ENCODE data around the gene CDCA4. TPM values are rescaled to one million over a fixed set of nuclear protein-coding genes. Genes with fewer than 3 reads are reported as not detected.

The CDCA4 gene
- polyA plus RNA-seq, 4 donors, result 18.3 to 22.4 (median 21.1) TPM

GRCh38 chr14:104978746-104979691 is 41.9 kb downstream of the CDCA4 start:
- no peak for DNase-seq (ENCODE audit: low read depth in 4 of 4, low spot score in 3 of 4)

DNA sequence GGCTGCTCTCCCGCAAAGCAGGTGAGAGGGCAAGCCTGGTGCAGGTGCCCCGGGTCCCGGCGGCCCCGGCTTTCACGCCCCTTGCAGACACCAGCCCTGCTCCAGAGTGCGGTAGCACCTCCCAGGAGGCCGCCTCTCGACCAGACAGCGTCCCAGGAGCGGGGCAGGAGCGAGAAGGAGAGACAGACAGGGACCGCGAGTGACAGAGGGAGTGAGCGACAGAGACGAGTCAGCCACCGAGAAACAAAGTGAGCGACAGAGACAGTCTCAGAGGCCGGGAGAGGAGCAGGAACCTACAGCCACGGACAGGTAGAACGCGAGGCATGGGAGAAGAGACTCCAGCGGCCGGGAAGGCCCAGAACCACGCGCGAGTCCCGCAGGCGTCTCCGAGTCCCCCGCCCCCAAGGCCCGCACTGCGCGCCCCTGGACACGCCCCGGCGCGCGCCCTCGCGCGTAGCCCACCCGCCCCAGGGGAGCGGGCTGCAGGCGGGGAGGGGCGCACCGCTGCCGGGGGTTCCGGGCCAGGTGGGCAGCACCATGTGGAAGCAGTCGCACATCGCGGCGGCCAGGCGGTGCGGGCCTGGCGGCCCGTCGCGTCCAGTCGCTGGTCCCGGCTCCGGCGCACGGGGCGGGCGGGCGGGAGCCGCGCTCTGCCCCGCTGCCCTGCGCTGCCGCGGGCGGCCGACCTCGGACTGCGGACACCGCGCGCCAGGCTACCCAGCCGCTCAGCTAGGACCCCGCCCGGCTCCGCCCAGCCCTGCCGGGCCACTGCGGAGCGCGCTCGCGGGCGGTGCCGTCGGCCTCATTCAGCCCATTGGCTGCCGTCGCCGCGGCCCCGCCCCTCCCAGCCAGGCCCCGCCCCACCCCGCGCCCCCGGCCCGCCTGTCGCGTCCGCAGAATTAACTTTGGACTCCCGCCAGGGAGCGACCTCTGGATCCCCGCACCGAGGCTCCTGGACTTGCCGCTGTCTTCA is 42.9 kb downstream of the CDCA4 start, which contains the start of gene AHNAK2:
TSS of gene AHNAK2 (minus strand) at position 694 of the 973 bp plus-strand sequence. CDS start at position 557, 137 bp downstream.
- no peak for DNase-seq (ENCODE audit: low read depth in 4 of 4, low spot score in 3 of 4)

DNA sequence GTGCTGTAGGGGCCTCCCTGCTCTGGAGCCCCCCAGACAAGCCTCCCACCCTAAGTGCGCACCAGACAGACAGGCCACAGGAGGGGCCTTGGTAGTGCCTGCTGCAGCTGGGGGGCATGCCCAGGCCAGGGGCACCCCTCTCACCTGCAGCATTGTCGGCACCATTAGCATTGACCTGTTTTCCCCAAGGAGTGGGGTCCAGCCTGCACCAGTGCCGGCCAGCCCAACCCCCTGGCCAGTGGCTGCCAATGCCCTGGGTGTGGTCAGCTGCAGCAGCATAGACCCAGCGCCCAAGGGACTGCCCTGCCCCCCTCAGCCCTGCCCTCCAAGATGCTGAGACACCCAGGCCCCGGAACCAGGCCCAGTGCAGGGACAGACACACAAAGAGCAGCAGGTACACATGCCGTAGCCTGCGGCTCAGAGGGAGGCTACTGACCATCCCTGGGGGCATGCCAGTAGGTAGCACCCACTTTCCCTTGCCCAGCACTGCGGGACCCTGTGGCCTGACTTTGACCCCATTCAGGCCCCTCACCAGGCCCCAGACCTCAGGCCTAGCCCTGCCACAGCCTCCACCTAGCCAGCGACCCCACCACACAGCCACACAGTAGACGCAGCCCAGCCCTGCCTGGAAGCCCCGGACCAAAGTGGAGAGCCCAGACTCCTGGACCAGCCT is 43.7 kb downstream of the CDCA4 start:
- DNase-seq (ENCODE audit: low read depth in 4 of 4, low spot score in 3 of 4), result no peak

- DNase-seq (ENCODE audit: low read depth in 4 of 4, low spot score in 3 of 4), result no peak
Measured at GRCh38 chr14:104976198-104977007, 44.5 kb downstream of the CDCA4 start.

DNA sequence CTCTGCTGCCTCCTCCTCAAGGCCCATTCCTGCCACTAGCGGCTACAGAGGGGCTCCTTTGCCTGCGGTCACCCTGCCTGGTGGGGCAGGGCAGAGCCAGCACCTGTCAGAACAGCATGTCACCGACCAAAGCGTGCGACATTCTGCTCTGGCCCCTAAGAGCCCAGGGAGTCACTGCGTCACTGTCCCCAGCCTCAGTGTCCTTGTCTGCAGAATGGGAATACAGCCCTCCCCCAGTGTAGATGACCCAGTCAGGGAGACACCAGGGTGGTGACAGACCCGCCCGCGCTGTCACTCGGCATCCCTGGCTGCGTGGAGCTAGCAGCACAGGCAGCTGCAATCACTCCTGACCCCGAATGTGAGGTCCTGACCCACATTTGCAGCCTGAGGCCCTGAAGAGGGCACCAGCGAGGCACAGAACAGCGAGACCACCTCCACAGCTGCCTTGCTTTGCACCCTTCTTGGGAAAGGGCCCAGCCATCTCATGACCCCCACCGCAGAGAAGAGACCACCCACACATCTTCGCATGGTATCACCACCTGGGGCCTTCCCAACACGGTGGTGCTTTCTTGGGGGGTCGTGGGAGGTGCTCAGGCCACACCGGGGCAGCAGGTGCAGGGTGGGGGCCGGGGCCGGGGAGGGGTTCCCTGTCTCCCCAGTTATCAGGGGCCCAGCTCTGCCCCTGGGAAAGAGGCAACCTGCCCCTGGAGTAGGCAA is 45.2 kb downstream of the CDCA4 start:
- no peak for DNase-seq (ENCODE audit: low read depth in 4 of 4, low spot score in 3 of 4)

GRCh38 chr14:104974665-104975390 is 46.1 kb downstream of the CDCA4 start:
- no peak for DNase-seq (ENCODE audit: low read depth in 4 of 4, low spot score in 3 of 4)

GRCh38 chr14:104974146-104974541 is 46.7 kb downstream of the CDCA4 start:
- DNase-seq (ENCODE audit: low read depth in 4 of 4, low spot score in 3 of 4), result no peak

DNA sequence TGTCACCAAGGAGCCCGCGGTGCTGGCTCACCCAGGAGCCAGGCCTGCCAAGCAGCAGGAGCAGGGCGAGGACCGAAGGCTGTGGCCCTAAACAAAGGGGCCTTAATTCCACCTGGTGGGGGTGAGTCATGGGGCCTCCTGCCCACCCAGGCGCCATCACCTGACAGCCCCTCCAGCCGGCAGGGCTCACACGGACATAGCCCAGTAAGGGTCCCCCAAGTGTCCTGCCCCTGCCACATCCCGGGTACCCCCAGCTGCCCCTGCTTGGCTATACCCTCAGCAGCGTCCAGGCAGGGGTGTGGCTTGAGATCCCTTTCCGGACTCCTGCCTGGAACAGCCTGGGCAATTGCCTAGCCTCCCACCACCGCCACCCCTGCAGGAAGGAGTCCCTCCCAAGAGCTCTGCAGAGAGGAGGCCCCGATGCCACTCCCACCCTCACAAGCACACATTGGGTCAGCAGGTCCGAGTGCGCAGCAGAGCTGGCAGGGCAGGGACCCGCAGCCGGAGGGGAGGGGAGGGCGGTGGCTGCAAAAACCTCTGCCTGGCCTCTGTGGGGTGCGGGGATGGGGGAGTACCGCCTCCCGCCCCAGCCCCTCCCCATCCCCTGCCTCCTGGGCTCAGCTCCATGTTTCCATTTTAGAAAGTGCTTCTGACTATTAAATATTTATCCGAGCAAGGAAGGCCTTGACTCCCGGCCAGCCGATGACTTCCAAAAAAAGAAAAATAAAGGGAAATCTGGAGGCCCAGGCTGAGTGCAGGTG is 47.3 kb downstream of the CDCA4 start:
- DNase-seq (ENCODE audit: low read depth in 4 of 4, low spot score in 3 of 4), result no peak

- DNase-seq (ENCODE audit: low read depth in 4 of 4, low spot score in 3 of 4), result no peak
Measured at GRCh38 chr14:104973135-104973384, 47.8 kb downstream of the CDCA4 start.

DNA sequence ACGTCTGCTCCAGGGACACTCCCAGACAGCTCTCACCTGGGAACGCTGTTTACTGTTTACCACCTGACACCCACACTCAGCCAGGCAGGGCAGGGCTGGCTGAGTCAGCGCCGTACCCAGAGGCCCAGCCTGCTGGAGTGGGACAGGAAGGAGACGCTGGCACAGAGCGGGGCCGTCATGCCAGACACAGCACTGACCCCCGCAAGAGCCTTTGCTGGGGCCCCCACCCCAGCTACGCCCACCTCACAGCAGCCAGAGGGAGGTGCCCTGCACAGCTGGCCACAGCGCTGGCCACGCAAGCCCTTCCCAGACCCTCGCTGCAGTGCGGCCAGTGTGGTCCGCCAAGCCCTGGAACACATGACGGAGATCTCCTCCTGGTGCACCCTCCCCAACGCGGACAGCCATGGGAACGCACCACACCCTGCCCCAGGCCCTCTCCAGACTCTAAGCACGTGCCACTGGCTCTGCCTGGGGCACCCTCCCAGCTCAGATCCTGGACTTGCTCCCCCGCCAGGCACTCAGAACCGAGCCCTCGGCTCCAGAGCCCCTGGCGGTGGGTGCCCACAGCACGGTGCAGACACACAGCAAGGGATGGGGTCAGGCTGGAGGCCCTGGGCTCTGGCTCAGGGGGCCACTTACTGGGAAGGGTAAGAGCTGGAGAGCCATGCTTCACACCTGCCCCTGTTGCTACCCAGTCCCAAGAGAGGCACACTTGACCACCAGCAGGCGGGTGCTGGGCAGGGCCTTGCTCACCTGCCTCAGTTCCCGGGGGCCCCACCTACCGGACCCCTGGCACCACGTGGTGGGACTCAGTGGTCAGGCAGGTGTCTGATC is 48.4 kb downstream of the CDCA4 start:
- DNase-seq (ENCODE audit: low read depth in 4 of 4, low spot score in 3 of 4), result no peak

- DNase-seq (ENCODE audit: low read depth in 4 of 4, low spot score in 3 of 4), result no peak
Measured at GRCh38 chr14:104971447-104972240, 49.2 kb downstream of the CDCA4 start.

- DNase-seq (ENCODE audit: low read depth in 4 of 4, low spot score in 3 of 4), result no peak
Measured at GRCh38 chr14:104970231-104971068, 50.4 kb downstream of the CDCA4 start.

GRCh38 chr14:104969741-104970230 is 51.1 kb downstream of the CDCA4 start:
- no peak for DNase-seq (ENCODE audit: low read depth in 4 of 4, low spot score in 3 of 4)

GRCh38 chr14:104968541-104969401 is 52.1 kb downstream of the CDCA4 start:
- DNase-seq (ENCODE audit: low read depth in 4 of 4, low spot score in 3 of 4), result no peak

Measured in right renal pelvis (tissue), 4 donors.